Measurements from ENCODE around the gene CDON.

The CDON gene

DNA sequence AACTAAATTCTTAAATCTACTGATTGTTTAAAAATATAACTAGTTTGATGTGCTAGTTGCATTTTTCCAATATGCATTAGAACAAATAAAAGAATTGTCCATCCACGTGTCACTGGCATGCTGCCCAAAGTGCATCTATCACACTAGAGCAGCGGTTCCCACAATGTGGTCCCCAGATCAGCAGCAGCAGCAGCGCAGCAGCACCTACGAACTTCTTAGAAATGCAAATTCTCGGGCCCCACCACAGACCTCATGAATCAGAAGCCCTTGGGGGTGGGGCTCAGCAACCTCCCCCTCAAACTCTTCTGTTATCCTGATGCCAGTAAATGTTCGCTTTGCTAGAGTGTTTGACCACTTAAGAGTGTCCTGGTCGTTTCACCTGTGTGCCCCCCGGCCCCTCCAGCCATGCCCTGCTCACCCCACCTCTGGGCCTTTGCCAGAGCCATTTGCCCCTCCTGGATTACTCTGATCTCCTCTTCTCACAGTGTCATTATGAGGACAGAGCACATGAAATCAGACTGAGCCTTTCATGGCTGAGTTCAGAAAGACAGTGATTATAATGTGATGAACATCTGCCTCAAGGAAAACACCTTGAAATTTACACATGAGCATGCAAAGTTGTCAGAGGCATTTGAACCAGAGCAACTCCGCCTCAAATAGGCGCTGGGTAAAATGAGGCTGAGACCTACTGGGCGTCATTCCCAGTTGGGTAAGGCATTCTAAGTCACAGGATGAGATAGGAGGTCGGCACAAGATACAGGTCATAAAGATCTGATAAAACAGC lies 129.4 kb downstream of the CDON start:
- H3K9me2 ChIP-seq (replicated peaks; ENCODE audit: control insufficient read depth, low read length), result no peaks in the 10 kb centered on the region
- no peak overlapping the region for H3K4me3 ChIP-seq (ENCODE audit: low read length)
- peaks cover 26% of the 10 kb centered on the region for H3K27me3 ChIP-seq (ENCODE audit: control insufficient read depth, low read length)
- no peaks in the 10 kb centered on the region for H3K79me2 ChIP-seq (ENCODE audit: control insufficient read depth, low read length)
- H3K4me2 ChIP-seq (ENCODE audit: low read length), result no peak overlapping the region
- no peak overlapping the region for H3K27ac ChIP-seq (ENCODE audit: low read depth, low read length)
- H3K36me3 ChIP-seq (ENCODE audit: control insufficient read depth, low read length), result no peaks in the 10 kb centered on the region
- H3K4me1 ChIP-seq (ENCODE audit: control insufficient read depth, low read length), result no peaks in the 10 kb centered on the region
- H3F3A ChIP-seq (ENCODE audit: control insufficient read depth, insufficient read depth), result no peaks in the 10 kb centered on the region
- no peaks in the 10 kb centered on the region for H3K9me3 ChIP-seq (ENCODE audit: control insufficient read depth, insufficient read depth, low read length)
- TF ChIP-seq, protein P1, sequence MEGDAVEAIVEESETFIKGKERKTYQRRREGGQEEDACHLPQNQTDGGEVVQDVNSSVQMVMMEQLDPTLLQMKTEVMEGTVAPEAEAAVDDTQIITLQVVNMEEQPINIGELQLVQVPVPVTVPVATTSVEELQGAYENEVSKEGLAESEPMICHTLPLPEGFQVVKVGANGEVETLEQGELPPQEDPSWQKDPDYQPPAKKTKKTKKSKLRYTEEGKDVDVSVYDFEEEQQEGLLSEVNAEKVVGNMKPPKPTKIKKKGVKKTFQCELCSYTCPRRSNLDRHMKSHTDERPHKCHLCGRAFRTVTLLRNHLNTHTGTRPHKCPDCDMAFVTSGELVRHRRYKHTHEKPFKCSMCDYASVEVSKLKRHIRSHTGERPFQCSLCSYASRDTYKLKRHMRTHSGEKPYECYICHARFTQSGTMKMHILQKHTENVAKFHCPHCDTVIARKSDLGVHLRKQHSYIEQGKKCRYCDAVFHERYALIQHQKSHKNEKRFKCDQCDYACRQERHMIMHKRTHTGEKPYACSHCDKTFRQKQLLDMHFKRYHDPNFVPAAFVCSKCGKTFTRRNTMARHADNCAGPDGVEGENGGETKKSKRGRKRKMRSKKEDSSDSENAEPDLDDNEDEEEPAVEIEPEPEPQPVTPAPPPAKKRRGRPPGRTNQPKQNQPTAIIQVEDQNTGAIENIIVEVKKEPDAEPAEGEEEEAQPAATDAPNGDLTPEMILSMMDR (IDR thresholded peaks at IDR 0.05; ENCODE audit: low read depth, low read length, poor library complexity, severe bottlenecking), result no peak
- TF ChIP-seq EZH2phosphoT487 (IDR thresholded peaks at IDR 0.05; ENCODE audit: borderline replicate concordance, low read length), result no peak
- H4K20me1 ChIP-seq (ENCODE audit: control insufficient read depth, insufficient read depth, low read depth, low read length), result no peaks in the 10 kb centered on the region

DNA sequence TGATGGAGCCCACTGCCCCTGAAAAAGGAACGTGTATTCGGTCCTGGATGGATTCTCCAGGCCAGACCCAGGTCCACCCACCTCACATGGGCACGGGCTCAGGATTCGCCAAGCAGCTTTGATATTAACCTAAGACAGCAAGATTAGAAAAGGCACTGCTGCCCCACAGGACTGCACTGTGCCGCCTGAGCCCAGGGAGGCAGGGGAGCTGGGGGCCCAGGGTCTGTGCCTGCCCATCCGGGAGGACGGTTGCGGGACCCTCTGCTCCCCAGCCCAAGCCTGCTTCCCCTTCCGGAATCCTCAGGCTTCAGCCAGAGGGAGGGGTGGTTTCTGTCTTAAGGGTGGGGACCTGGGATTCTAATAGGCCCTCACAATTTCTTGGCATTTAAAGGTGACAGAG lies 130.4 kb downstream of the CDON start:
- no peaks in the 10 kb centered on the region for H3K4me1 ChIP-seq (ENCODE audit: control insufficient read depth, low read length)
- no peak overlapping the region for H3K27ac ChIP-seq (ENCODE audit: low read depth, low read length)
- no peaks in the 10 kb centered on the region for H4K20me1 ChIP-seq (ENCODE audit: control insufficient read depth, insufficient read depth, low read depth, low read length)
- H3K9me2 ChIP-seq (replicated peaks; ENCODE audit: control insufficient read depth, low read length), result no peaks in the 10 kb centered on the region
- H3K36me3 ChIP-seq (ENCODE audit: control insufficient read depth, low read length), result no peaks in the 10 kb centered on the region
- H3F3A ChIP-seq (ENCODE audit: control insufficient read depth, insufficient read depth), result no peaks in the 10 kb centered on the region
- no peaks in the 10 kb centered on the region for H3K79me2 ChIP-seq (ENCODE audit: control insufficient read depth, low read length)
- no peaks in the 10 kb centered on the region for H3K9me3 ChIP-seq (ENCODE audit: control insufficient read depth, insufficient read depth, low read length)
- H3K27me3 ChIP-seq (ENCODE audit: control insufficient read depth, low read length), result peaks cover 30% of the 10 kb centered on the region
- H3K4me2 ChIP-seq (ENCODE audit: low read length), result no peak overlapping the region
- TF ChIP-seq EZH2phosphoT487 (IDR thresholded peaks at IDR 0.05; ENCODE audit: borderline replicate concordance, low read length), result no peak
- TF ChIP-seq, protein P1 (IDR thresholded peaks at IDR 0.05; ENCODE audit: low read depth, low read length, poor library complexity, severe bottlenecking), result no peak
- no peak overlapping the region for H3K4me3 ChIP-seq (ENCODE audit: low read length)

DNA sequence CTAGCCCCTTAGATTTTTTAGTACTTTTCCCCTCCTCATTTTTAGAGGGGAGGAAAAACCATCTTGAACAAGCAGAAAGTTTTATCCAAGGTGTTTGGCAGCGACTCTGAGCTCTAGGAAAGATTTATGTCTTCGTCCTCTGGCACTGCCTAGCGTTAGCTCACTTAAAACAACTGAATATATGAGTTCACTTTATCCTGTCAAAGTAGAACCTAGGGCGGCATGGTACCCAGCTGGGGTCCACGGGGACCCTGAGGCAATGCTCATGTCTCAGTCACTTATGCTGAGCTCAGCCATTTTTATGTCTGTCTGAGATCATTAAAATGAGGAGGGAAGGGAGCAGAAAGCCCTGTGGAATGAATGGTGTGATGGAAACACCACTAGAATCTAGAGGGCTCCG lies 131.0 kb downstream of the CDON start:
- no peaks in the 10 kb centered on the region for H3K9me2 ChIP-seq (replicated peaks; ENCODE audit: control insufficient read depth, low read length)
- no peak overlapping the region for H3K27ac ChIP-seq (ENCODE audit: low read depth, low read length)
- H3K9me3 ChIP-seq (ENCODE audit: control insufficient read depth, insufficient read depth, low read length), result no peaks in the 10 kb centered on the region
- no peaks in the 10 kb centered on the region for H3K79me2 ChIP-seq (ENCODE audit: control insufficient read depth, low read length)
- H4K20me1 ChIP-seq (ENCODE audit: control insufficient read depth, insufficient read depth, low read depth, low read length), result no peaks in the 10 kb centered on the region
- no peaks in the 10 kb centered on the region for H3K36me3 ChIP-seq (ENCODE audit: control insufficient read depth, low read length)
- no peaks in the 10 kb centered on the region for H3F3A ChIP-seq (ENCODE audit: control insufficient read depth, insufficient read depth)
- peaks cover 33% of the 10 kb centered on the region for H3K27me3 ChIP-seq (ENCODE audit: control insufficient read depth, low read length)
- no peaks in the 10 kb centered on the region for H3K4me1 ChIP-seq (ENCODE audit: control insufficient read depth, low read length)
- H3K4me3 ChIP-seq (ENCODE audit: low read length), result no peak overlapping the region
- TF ChIP-seq, protein P1 (IDR thresholded peaks at IDR 0.05; ENCODE audit: low read depth, low read length, poor library complexity, severe bottlenecking), result no peak
- H3K4me2 ChIP-seq (ENCODE audit: low read length), result no peak overlapping the region

Measured in DOHH2 (cell line).